ENCODE results near the gene TNFSF13.
"Not testable (repeated sequence)": the region's sequence is repeated elsewhere in the genome, so short reads cannot be mapped to it uniquely, and the experiment has no call there.

TNFSF13 gene

DNA sequence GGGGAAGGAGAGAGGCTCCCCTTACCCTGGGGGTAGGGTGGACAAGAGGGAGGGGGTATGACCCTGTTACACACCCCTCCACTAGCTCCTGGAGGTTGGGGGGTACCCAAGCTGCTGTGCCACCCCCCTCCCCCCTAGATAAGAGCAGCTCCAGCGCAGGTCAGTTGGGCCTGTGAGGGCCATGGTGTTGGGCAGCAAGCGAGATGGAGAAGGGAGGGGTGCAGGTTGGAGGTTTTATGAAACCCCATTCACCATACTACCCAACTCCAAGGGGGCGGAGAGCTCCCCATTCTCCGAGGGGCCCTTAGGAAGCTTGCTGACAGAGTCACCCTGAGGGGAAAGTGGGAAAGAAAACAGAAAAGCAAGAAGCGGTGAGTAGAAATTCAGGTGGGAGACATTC, 33.0 kb downstream of the TNFSF13 start:
- DNase-seq (ENCODE audit: low spot score): no peak

DNA sequence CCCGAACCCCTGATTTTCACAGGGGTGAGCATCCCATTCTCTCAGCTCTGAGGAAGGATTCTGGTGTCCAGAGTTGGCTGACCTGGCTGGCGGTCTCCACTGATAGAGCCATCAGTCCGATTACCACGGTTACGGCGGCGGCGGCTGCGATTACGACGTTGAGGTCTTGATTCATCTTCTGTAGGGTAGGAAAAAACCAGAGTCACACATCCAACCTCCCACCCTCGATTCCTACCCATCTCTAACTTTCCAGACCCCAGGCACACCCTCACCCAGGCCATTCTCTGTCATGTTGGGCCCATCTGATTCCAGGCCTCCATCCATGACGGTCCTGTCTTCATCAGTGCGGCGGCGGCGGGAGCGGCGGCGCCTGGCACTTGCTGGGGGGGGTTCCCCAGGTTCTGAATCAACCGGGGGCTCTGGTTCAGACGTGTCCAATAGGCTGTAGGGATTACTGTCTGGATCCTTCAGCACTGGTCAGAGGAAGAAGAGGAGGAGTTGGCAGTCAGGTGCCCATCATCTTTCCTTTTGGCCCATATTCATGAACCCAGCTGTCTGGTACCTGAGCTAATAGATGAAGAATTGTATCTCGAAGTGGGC, 34.0 kb downstream of the TNFSF13 start:
- no peak for DNase-seq (ENCODE audit: low spot score)

DNA sequence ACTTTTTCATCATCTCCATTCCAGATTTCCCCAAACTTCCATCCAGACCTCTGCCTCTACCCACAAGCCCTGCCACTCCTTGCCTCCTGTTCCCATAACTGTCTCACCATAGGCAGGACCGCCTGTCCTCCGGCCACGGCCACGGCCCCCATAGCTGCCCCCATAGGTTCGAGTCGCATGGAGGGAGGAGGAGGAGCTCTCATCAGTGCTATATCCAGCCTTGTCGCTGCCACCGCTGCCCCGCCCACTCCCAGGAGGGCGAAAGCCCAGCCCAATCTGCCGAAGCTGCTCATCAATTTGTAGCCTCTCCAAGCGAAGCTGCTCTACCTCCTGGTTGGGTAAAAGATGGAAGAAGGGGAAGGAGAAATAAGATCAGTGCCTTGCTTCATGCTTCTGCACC, 34.7 kb downstream of the TNFSF13 start:
- DNase-seq (ENCODE audit: low spot score): no peak

- not testable (repeated sequence) for DNase-seq (ENCODE audit: low spot score)
Observed at GRCh38 chr17:7597561-7597960, 39.0 kb downstream of the TNFSF13 start.

- no peak for DNase-seq (ENCODE audit: low spot score)
Observed at GRCh38 chr17:7606280-7606679, 47.7 kb downstream of the TNFSF13 start.

- no peak for DNase-seq (ENCODE audit: low spot score)
Observed at GRCh38 chr17:7610641-7611040, 52.1 kb downstream of the TNFSF13 start.

Data from NAMALWA (cell line).